GM11168 (cell line): ENCODE data around the gene PTPRN2.
"Not testable (repeated sequence)": the region's sequence is repeated elsewhere in the genome, so short reads cannot be mapped to it uniquely, and the experiment has no call there.

Experiments
- in situ Hi-C: fragments of 300-500 bp; cut with MboI; formaldehyde crosslinking; loops from one replicate; pipeline ENCODE4 v1.12.0; 2022; ENCODE audit warnings: low sequenced_read_pairs; ENCODE audit not compliant: unreplicated experiment

Gene PTPRN2

DNA sequence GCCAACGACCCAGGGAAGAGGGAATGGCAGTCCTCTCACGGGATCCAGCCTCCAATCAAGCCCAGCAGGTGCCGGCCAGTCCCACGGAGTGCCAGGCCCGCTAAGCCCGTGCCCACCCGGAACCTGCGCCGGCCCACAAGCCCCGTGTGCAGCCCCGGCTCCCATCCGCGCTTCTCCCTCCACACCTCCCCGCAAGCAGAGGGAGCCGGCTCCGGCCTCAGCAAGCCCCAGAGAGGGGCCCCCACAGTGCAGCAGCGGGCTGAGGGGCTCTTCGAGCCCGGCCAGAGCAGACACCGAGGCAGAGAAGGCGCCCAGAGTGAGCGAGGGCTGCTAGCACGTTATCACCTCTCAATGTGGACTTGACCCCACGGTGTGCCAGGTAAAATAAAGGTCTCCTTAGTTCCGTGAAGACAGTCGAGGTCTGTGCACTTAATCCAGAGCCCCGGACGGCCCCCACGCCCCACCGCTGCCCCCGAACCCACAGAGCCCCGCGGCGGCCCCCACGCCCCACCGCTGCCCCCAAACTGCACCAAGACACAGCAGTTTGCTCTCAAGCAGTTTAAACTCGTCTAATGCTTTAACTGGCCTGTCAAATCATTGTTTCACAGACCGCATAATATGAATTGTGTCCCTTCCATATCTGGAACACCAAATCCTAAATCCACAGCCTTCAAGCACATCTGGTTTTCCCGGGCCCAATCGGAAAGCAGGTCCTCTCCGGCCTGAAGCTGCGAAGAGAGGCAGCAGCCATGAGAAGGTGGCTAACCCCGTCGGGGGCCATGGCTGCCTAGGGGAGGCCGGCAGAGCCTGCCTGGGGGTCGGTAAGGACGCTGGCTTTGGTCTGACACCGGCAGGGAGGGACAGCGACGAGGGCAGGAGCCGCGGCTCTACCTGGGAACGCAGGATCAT is 307.8 kb downstream of the PTPRN2 start:
- in situ Hi-C loops, result no loop called here

DNA sequence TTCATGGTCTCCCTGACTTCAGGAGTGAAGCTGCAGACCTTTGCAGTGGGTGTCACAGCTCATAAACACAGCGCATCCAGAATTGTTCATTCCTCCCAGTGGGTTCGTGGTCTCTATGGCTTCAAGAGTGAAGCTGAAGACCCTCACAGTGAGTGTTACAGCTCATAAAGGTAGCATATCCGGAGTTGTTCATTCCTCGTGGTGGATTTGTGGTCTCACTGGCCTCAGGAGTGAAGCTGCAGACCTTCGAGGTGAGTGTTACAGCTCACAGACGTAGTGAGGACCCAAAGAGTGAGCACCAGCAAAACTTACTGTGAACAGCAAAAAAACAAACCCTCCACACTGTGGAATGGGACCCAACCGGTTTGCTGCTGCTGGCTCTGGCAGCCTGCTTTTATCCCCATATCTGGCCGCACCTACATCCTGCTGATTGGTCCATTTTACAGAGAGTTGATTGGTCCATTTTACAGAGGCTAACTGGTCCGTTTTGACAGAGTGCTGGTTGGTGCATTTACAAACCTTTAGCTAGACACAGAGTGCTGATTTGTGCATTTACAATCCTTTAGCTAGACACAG is 308.8 kb downstream of the PTPRN2 start:
- in situ Hi-C loops, result no loop called here

DNA sequence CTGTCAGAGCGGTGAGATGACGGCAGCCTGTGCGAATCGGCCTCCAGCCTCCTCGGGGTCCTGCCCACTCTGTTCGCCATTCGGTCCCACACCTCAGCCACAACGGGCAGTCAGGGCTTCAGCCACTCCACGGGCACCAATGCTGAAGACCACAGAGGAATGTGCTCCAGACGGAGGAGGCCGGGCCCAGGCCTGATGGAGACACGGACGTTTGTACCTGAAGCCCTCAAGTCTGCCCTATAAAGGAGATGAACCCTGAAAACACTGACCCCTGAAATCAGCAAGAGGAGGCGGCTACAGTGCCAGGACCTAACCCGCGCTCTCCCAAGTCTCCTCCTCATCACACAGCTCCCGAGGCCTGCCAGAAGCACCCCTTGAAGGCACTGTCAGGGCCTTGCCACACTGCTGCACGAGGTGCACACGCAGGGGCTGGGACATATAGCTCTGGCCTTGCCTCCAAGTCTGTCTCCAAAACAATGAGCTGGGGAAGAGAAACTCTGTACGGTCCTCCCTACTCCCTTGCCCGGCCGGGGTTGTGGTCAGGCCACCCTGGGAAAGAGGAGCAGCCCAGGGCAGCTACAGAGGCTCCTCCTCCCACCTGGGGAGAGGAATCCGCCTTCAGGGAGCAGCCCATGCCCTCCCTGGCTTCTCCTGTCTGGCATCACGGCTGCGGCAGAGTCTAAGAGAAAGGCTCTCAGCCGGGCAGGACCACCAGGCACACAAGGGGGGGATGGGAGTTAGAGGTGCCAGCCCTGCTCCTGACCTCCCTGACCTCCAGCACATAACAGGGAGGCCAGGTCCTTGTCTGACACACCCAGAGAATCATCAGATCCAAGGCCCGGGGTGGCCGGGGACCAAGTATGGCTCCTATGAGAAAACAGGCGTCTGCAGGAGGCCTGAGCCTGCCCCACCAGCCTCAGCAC is 310.1 kb downstream of the PTPRN2 start:
- in situ Hi-C loops, result no loop called here

DNA sequence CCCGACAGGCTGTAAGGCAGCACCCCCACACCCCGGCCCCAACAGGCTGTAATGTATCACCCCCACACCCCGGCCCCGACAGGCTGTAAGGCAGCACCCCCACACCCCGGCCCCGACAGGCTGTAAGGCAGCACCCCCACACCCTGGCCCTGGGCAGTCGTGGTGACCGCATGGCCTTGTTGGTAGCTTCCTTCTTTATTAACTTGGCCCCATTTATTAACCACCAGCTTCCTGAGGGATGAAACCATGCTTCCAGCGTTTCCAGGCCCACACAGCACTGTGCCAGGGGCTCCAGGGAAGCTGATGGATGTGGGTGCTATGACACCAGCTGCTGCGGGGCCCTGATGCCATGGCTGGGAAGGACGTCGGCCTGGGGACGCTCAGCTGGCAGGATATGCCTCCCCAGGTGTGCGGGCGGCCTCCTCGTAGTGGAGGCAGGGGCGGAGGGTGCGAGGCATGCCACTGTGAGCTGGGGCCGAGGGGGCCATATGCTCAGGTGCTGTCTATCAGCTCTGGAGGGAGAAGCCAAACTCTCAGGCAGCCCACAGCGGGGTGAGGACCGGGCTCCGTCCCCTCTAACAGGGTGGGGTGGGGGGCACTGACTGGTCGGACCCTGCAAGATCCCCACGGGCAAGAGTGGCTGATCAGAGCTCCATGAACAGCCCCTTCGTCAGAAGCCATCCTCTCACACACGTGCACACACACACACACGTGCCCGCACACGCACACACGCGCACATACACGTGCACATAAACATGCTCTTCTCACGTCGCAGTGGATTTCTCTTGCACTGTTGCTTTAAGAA is 311.0 kb downstream of the PTPRN2 start:
- in situ Hi-C loops, result no loop called here

DNA sequence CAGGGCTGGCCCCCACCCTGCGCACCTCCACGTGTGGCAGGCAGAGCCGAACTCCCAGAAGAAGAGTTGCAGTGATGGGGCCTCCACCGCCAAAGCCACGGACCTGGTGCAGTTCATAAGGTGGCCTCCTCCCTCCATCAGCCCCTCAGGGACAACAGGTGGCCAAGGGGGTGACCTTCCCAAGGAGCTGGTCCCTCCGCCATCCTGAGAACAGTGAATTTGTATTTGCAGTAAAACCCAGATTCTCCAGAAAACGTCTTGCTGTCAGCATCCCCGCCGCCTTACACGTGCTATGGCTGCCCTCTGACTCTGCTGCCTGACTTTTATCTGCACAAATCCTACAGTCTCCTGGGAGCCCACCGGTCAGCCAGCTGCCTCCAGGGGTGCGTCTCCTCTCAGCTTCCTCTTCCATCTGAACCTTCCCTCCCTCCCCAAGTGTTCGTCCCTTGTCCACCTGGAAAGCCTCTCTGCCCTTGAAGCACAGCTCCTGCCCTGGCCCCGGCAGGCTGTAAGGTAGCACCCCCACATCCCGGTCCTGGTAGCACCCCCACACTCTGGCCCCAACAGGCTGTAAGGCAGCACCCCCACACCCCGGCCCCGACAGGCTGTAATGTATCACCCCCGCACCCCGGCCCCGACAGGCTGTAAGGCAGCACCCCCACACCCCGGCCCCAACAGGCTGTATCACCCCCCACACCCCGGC is 311.8 kb downstream of the PTPRN2 start:
- in situ Hi-C loops, result no loop called here

DNA sequence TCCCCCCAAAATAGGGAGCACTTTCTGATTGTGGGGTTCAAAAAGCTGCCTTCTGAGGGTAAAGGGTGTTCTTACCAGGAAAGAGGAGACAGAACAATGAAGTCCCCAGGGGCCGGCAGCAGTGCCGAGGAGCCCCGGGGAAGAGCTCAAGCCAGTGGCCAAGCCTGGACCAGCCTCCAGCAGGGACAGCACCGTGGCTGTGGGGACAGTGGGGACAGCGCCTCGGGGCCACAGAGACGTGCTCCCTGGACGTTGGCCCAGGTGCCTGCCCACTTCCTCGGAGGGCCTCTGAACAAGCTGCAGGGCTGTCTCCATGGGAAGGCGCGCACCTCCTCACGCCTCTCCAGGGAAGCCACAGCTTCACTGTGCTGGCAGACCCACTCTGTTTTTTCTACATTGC is 312.6 kb downstream of the PTPRN2 start:
- in situ Hi-C loops, result no loop called here

DNA sequence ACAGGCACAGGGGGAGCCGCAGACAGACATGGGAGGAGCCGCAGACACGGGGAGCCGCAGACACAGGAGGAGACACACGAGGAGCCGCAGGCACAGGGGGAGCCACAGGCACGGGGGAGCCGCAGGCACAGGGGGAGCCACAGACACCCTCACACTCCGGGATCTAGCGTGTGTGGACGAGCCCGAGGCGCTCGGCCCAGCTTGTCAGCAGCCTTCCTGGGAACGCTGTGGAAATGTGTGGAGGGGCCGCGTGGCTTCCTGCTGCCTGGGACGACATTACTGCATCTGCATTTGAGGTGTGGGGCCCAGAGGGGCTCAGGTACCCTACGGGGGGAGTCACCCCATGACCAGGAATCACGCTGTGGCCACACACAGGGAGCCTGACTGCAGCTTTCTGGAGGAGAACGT is 313.2 kb downstream of the PTPRN2 start:
- in situ Hi-C loops, result no loop called here

DNA sequence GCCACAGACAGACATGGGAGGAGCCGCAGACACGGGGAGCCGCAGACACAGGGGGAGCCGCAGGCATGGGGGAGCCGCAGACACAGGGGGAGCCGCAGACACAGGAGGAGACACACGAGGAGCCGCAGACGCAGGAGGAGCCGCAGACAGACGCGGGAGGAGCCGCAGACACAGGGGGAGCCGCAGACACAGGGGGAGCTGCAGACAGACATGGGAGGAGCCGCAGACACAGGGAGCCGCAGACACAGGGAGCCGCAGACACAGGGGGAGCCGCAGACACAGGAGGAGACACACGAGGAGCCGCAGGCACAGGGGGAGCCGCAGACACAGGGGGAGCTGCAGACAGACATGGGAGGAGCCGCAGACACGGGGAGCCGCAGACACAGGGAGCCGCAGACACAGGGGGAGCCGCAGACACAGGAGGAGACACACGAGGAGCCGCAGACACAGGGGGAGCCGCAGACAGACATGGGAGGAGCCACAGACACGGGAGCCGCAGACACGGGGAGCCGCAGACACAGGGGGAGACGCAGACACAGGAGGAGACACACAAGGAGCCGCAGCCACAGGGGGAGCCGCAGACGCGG is 313.8 kb downstream of the PTPRN2 start:
- in situ Hi-C loops, result not testable (repeated sequence)

DNA sequence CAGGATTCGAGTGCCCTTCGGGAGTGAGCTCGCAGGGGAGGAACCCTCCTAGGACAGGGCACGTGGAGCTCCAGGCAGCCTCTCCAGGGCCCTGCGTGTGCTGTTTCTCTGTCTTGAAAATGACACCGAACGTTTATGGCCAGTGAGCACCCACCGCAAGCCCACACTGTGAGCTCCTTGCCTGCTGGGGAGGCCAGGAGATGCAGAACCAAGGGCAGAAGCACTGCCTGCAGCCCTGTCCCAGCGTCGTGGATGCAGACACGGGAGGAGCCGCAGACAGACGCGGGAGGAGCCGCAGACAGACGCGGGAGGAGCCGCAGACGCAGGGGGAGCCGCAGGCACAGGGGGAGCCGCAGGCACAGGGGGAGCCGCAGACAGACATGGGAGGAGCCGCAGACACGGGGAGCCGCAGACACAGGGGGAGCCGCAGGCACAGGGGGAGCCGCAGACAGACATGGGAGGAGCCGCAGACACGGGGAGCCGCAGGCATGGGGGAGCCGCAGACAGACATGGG is 314.4 kb downstream of the PTPRN2 start:
- in situ Hi-C loops, result no loop called here

DNA sequence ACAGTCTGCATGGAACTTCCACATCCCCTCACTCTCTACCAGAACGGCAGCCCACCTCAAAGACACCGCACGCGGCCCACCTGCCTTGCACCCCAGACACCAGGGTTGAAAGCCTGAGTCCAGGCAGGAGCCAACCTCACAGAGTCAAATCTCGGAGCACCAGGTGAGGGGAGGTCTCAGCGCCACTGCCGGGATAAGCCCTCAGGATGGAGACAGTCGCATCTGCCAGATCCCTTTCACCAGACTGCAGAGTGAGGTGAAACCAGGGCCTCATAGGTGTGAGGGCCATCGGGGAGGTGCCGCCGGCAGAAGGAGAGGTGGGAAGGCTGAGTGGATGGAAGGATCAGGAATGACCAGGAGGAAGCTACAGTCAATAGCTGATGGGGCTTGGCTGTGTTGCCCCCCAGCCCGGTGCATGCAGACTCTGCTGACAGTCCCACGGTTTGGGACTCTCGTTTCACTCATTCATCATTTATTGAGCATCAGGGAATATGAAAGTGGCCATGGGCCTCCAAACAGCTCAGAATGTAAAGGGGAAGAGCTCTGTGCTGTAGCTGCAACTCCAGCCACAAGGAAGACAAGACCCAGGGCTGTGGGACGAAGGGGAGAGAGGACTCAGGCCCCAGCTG is 315.0 kb downstream of the PTPRN2 start:
- in situ Hi-C loops, result no loop called here

DNA sequence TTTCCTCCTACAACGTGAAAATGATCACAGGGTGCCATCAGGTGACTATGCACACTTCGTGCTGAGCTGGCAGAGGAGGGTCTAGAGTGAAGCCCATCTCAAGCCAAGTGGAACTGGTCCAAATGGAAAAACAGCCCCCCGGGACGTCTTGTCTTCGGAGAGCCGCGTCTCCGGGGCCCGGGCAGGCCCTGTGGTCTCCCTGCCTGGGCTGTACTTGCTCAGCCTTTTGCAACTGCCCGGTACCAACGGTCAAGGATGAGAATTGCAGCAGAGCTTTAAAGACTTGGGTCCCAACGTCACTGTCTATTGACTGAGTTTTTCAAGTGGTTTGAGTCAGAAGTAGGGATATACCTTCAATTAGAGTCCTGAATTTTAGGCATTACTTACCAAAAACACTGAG is 315.5 kb downstream of the PTPRN2 start:
- in situ Hi-C loops, result no loop called here

DNA sequence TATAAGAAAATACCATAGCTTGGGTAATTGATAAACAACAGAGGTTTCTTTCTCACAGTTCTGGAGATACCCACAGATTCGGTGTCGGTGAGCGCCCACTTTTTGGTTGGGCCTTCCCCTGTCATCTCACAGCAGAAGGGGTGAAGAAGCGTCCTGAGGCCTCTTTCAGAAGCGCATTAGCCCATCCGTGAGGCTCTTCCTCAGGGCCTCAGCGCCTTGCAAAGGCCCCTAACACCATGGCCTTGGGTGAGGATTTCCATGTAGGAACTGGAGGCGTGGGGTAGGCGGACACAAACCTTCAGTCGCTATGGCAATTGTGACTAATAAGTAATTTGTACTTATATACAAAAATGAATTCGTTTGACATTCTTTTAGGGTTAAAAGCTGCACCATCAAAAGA is 316.0 kb downstream of the PTPRN2 start:
- in situ Hi-C loops, result no loop called here

DNA sequence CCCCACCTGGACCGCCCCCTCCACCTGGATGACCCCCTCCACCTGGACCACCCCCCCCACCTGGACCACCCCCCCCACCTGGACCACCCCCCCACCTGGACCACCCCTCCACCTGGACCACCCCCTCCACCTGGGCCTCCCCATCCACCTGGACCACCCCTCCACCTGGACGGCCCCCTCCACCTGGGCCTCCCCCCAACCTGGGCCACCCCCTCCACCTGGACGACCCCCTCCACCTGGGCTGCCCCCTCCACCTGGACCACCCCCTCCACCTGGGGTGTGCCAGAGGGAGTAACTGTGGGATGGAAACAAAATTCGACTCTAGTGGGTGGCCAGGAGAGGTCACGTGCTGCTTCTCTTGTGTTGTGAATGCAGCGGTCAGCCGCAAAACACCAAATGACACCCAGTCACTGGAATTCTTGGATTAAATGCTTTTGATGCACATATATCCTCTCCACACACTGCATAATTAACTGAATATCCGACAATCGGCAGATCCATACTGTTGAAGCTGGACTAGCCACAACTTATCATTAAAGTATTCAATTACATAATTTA is 316.7 kb downstream of the PTPRN2 start:
- in situ Hi-C loops, result no loop called here

DNA sequence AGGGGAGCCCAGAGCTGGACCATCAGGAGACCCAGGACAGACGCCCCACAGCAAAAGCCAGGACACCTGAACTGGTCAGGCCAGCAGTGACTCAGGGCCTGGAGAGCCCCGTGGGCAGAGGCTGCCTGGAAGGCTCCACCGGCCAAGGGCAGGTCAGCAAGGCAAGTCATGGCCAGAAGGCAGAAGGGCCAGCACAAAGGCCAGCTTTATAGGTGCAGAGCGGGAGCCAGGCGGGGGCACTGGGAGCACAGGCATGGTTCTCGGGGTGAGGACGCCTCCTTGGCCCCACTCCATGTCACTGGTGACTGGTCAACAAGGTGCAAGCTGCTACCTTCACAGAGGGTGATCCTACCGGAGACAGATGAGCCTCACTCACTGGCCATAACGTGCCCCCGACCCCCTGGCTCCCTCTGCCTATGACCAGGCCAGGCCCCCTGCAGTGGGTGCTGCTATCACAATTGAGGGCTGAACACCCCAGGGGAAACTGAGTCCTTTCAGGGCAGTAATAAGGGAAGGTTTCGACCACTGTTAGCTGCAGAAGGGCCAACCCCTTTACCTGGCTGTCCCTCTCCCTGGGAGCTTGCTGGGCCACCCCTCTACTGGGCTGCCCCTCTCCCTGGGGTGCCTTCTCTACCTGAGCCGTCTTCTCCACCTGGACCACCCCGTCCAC is 317.4 kb downstream of the PTPRN2 start:
- in situ Hi-C loops, result no loop called here

DNA sequence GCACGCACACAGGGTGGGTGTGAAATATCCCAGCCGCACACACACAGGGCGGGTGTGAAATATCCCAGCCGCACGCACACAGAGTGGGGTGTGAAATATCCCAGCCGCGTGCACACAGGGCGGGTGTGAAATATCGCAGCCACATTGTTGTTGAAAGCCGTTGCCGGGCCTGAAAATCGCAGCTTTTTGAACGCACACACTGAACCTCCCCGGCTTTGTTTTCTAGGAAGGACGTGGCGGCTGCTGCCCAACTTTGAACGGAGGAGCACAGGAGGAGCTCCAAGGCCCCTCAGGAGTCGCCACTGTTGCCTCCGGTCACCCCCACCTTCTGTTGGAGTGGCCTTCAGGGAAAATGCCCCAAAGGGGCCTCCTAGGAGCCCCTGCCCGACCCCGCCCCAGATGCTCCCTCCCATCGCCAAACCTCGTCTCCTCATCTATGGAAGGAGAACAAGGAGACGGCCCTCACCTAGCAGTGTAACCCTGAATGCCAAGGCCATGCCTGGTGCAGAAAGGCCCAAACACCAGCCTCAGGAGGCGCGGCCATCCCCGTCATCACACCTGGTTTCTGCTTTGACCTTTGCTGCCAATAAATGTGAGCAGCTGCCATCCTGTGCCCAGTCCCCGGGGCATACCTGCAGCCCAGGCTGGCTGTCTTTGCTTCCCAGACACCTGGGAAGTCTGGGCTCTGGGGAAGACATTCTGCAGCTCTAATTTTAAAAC is 318.6 kb downstream of the PTPRN2 start:
- in situ Hi-C loops, result no loop called here

DNA sequence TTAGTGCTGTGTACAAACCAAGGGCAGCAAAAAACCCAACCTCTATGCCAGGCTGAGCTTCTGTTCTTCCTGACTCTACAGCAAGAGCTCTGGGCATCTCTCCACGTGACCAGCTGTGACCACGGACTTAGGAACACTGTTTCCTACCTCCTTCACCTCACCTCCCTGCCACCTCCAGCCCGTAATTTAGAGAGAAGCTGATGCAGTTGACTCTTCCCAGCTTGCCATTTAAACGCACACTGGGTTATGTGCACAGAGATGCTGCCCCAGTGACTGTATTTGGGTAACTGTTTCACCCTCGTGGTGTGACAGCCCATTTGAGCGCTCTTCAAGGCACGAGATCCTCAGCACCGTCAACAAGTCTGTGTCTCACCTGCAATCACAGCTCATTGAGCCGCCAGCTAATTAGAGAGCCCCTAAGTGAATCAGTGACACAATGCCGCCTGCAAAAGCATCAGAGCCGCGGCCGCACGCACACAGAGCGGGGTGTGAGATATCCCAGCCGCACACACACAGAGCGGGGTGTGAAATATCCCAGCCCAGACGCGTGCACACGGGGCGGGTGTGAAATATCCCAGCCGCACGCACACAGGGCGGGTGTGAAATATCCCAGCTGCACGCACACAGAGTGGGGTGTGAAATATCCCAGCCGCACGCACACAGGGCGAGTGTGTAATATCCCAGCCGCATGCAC is 319.7 kb downstream of the PTPRN2 start:
- in situ Hi-C loops, result no loop called here
